Spleen (tissue), 11 donors: ENCODE data around the gene PANX3. TPM values are rescaled to one million over a fixed set of nuclear protein-coding genes. Genes with fewer than 3 reads are reported as not detected.

Experiments used
- DNase-seq: peaks from one replicate; pipeline ENCODE4 v3.0.0-alpha.2; 2020
- H3K27ac ChIP-seq, 8 donors: fragments of 200-600 bp; sonication (generic) in 7 of 8; 1 replicate in 4 of 8; 2 replicates in 4 of 8; pipeline versions ENCODE4 v1.5.0 to v1.8.0; 2016 to 2021; ENCODE audit warnings: inconsistent platforms in 4 of 8, mild to moderate bottlenecking in 4 of 8, moderate library complexity in 1 of 8
- H3K27me3 ChIP-seq, 7 donors: fragments of 200-600 bp; sonication (generic) in 6 of 7; replicated peaks in 1 of 7; 1 replicate in 4 of 7; 2 replicates in 3 of 7; pipeline versions ENCODE4 v1.5.0 to v1.8.0; 2016 to 2021; ENCODE audit warnings: inconsistent platforms in 3 of 7, mild to moderate bottlenecking in 1 of 7
- H3K36me3 ChIP-seq, 6 donors: fragments of 200-600 bp; sonication (generic) in 5 of 6; 1 replicate in 4 of 6; 2 replicates in 2 of 6; pipeline versions ENCODE4 v1.5.0 to v1.8.0; 2016 to 2021; ENCODE audit warnings: inconsistent platforms in 2 of 6
- H3K4me1 ChIP-seq, 6 donors: fragments of 200-600 bp; sonication (generic) in 5 of 6; 1 replicate in 3 of 6; 2 replicates in 3 of 6; pipeline versions ENCODE4 v1.5.0 to v1.8.0; 2016 to 2021; ENCODE audit warnings: inconsistent platforms in 3 of 6
- H3K4me3 ChIP-seq, 8 donors: fragments of 200-600 bp; sonication (generic) in 7 of 8; 1 replicate in 4 of 8; 2 replicates in 4 of 8; pipeline versions ENCODE4 v1.5.0 to v1.8.0; 2016 to 2021; ENCODE audit warnings: inconsistent platforms in 4 of 8, mild to moderate bottlenecking in 4 of 8, moderate library complexity in 2 of 8
- H3K9me3 ChIP-seq, 8 donors: fragments of 200-600 bp; sonication (generic) in 7 of 8; 1 replicate in 4 of 8; 2 replicates in 4 of 8; pipeline versions ENCODE4 v1.5.0 to v1.8.0; 2016 to 2021; ENCODE audit warnings: inconsistent platforms in 4 of 8
- CTCF ChIP-seq, 11 experiments: fragments of 200-600 bp in 7 of 11; fragments of 450-650 bp in 4 of 11; sonication (generic) in 4 of 11; IDR thresholded peaks in 8 of 11; conservative IDR thresholded peaks in 3 of 11; 1 replicate in 7 of 11; 2 replicates in 4 of 11; pipeline versions ENCODE4 v1.4.0 to v1.8.0; 2016 to 2021; ENCODE audit warnings: antibody characterized with exemption in 11 of 11, inconsistent platforms in 4 of 11, mild to moderate bottlenecking in 1 of 11
- POLR2A ChIP-seq, 3 donors: fragments of 450-650 bp; IDR thresholded peaks; one replicate each; pipeline ENCODE4 v1.5.1; 2017; ENCODE audit warnings: antibody characterized with exemption in 3 of 3, mild to moderate bottlenecking in 1 of 3
- POLR2AphosphoS5 ChIP-seq, 3 donors: sonication (generic); formaldehyde crosslinking; IDR thresholded peaks; one replicate each; pipeline ENCODE4 v1.5.1; 2017; ENCODE audit warnings: antibody characterized with exemption in 3 of 3
- WGBS, 5 donors: extraction: QIAGEN DNeasy Blood & Tissue Kit in 3 of 5; methylation state at CpG; one replicate each; pipeline versions ENCODE4 v1.1.5 to v1.1.7; 2013 to 2018; 5-methylcytosine and 5-hydroxymethylcytosine counted together
- intact Hi-C: fragments of 100-400 bp; cut with DNase I; formaldehyde crosslinking; loops from one replicate; pipeline ENCODE4 v1.15.0; 2023; ENCODE audit warnings: low total_unique reads
- polyA plus RNA-seq, 3 donors: library from polyadenylated mRNA; stranded (reverse); fragments of 200-250 nt; gene quantifications; one replicate each; pipeline ENCODE4 v1.2.1, GENCODE V29; 2013
- total RNA-seq, 7 donors: library from RNA; depleted of rRNA in 3 of 7; stranded (reverse); fragments of >200 nt in 3 of 7; fragmentation: NEBNext Ultra II Directional in 4 of 7; extraction: Animal tissue kit (Norgen Biotek cat#: 25700) in 4 of 7; gene quantifications; one replicate each; pipeline versions ENCODE4 v1.1.0 to v1.2.1, GENCODE V29; 2016 to 2021
- donor health status: healthy with polysubstance abuse.
- donor health status: DM: no; HTN: no; CAD: no; lungs with moderate emphysema.
- donor health status: DM: no; HTN: no; CAD: no.
- donor health status: Bipolar disorder and iron deficiency.
- donor health status: healthy.
- donor health status: DM: no; HTN: no; CAD: no.
- donor health status: DM: yes; HTN: yes; CAD: no.

Gene PANX3
- total and polyA plus RNA-seq, 10 donors: not detected

GRCh38 chr11:124629961-124630360, 18.7 kb downstream of the PANX3 start:
- H3K27me3 ChIP-seq: no peaks in the 10 kb centered on the region
- no peak for DNase-seq
- intact Hi-C loops: no loop called here

GRCh38 chr11:124633355-124633754, 22.1 kb downstream of the PANX3 start:
- Histone ChIP-seq H3K4me3 (no peak overlapping the region), H3K27ac (no peak overlapping the region), H3K36me3 (peaks cover 0 to 100% (median 86%) of the 10 kb centered on the region in 6 donors), H3K27me3 (no peaks in the 10 kb centered on the region), H3K4me1 (peaks cover 0 to 2% (median 0%) of the 10 kb centered on the region in 6 donors), H3K9me3 (no peaks in the 10 kb centered on the region)
- intact Hi-C loops: no loop called here
- TF ChIP-seq CTCF (IDR thresholded peaks at IDR 0.05 in 8 of 11, conservative IDR thresholded peaks at IDR 0.05 in 3 of 11) (no peak), POLR2A (IDR thresholded peaks at IDR 0.05) (no peak), POLR2AphosphoS5 (IDR thresholded peaks at IDR 0.05) (no peak)
- WGBS, 5 donors: 96 to 100% (median 98%) methylated on average over 1 of the region's 1 CpG
- DNase-seq: no peak

More at GRCh38 chr11:124629961-124630360, 18.7 kb downstream of the PANX3 start:
- peaks cover 0 to 100% (median 82%) of the 10 kb centered on the region in 6 donors for H3K36me3 ChIP-seq
- no peak overlapping the region for H3K4me3 ChIP-seq
- 93 to 96% (median 94%) methylated on average over 4 of the region's 4 CpGs for WGBS, 5 donors
- H3K4me1 ChIP-seq: peaks cover 0 to 31% (median 13%) of the 10 kb centered on the region in 6 donors
- H3K9me3 ChIP-seq: no peaks in the 10 kb centered on the region
- TF ChIP-seq POLR2A (IDR thresholded peaks at IDR 0.05): no peak
- H3K27ac ChIP-seq: no peak overlapping the region

GRCh38 chr11:124635932-124636331, 24.7 kb downstream of the PANX3 start:
- TF ChIP-seq POLR2A (IDR thresholded peaks at IDR 0.05): no peak
- no peak for TF ChIP-seq CTCF (IDR thresholded peaks at IDR 0.05 in 8 of 11, conservative IDR thresholded peaks at IDR 0.05 in 3 of 11)
- TF ChIP-seq POLR2AphosphoS5 (IDR thresholded peaks at IDR 0.05): no peak
- no peaks in the 10 kb centered on the region for H3K4me1 ChIP-seq
- 90 to 92% (median 90%) methylated on average over 3 of the region's 3 CpGs for WGBS, 5 donors
- peaks cover 0 to 91% (median 72%) of the 10 kb centered on the region in 6 donors for H3K36me3 ChIP-seq
- no peak overlapping the region for H3K4me3 ChIP-seq
- no peaks in the 10 kb centered on the region for H3K9me3 ChIP-seq
- no peak for DNase-seq
- no peaks in the 10 kb centered on the region for H3K27me3 ChIP-seq
- no peak overlapping the region for H3K27ac ChIP-seq
- intact Hi-C loops: no loop called here

GRCh38 chr11:124638500-124638899, 27.3 kb downstream of the PANX3 start:
- H3K4me1 ChIP-seq: no peaks in the 10 kb centered on the region
- intact Hi-C loops: no loop called here
- peaks cover 0 to 65% (median 46%) of the 10 kb centered on the region in 6 donors for H3K36me3 ChIP-seq
- WGBS, 5 donors: 81 to 92% (median 88%) methylated on average over 3 of the region's 3 CpGs
- H3K9me3 ChIP-seq: no peaks in the 10 kb centered on the region
- H3K27me3 ChIP-seq: no peaks in the 10 kb centered on the region
- no peak for TF ChIP-seq POLR2A (IDR thresholded peaks at IDR 0.05)
- no peak for TF ChIP-seq POLR2AphosphoS5 (IDR thresholded peaks at IDR 0.05)
- no peak for TF ChIP-seq CTCF (IDR thresholded peaks at IDR 0.05 in 8 of 11, conservative IDR thresholded peaks at IDR 0.05 in 3 of 11)
- H3K27ac ChIP-seq: no peak overlapping the region
- DNase-seq: no peak
- H3K4me3 ChIP-seq: no peak overlapping the region

- H3K36me3 ChIP-seq: peaks cover 0 to 58% (median 40%) of the 10 kb centered on the region in 6 donors
- intact Hi-C loops: no loop called here
Measured at GRCh38 chr11:124639186-124639585, 28.0 kb downstream of the PANX3 start.

More at GRCh38 chr11:124639186-124639585, 28.0 kb downstream of the PANX3 start:
- DNase-seq: no peak
- H3K4me3 ChIP-seq: no peak overlapping the region
- 67 to 100% (median 86%) methylated on average over 1 of the region's 1 CpG for WGBS, 5 donors
- TF ChIP-seq POLR2A (IDR thresholded peaks at IDR 0.05): no peak
- peaks cover 0 to 2% (median under 1%) of the 10 kb centered on the region in 6 donors for H3K4me1 ChIP-seq
- H3K27me3 ChIP-seq: no peaks in the 10 kb centered on the region
- H3K27ac ChIP-seq: no peak overlapping the region
- H3K9me3 ChIP-seq: no peaks in the 10 kb centered on the region
